ENCODE measurements around the gene KRTAP23-1. TPM values are rescaled to one million over a fixed set of nuclear protein-coding genes. Genes with fewer than 3 reads are reported as not detected.

Gene KRTAP23-1
- polyA plus RNA-seq, 12 donors: not detected

GRCh38 chr21:30315701-30316100 lies 32.7 kb downstream of the KRTAP23-1 start:
- DNase-seq: no peak

GRCh38 chr21:30306884-30307283 lies 41.5 kb downstream of the KRTAP23-1 start:
- DNase-seq: no peak

- DNase-seq: no peak
These were observed 43.3 kb downstream of the KRTAP23-1 start for GRCh38 chr21:30305136-30305535.

Other genes with a start within 250 kb of the KRTAP23-1 start
- gene CLDN17, start 181.8 kb downstream of the KRTAP23-1 start, polyA plus RNA-seq (ENCODE audit: insufficient read length in 12 of 12): not detected
- 1 to 10 TPM in 3 of 12 donors, under 1 TPM in 2, not detected in 7; 0.11 to 9.6 (median 2.2) TPM for gene CLDN8, start 132.5 kb downstream of the KRTAP23-1 start, polyA plus RNA-seq (ENCODE audit: insufficient read length in 12 of 12)
- not detected for gene KRTAP24-1, start 65.7 kb downstream of the KRTAP23-1 start, polyA plus RNA-seq (ENCODE audit: insufficient read length in 12 of 12)
- not detected for gene KRTAP25-1, start 59.1 kb downstream of the KRTAP23-1 start, polyA plus RNA-seq (ENCODE audit: insufficient read length in 12 of 12)
- gene KRTAP26-1, start 28.3 kb downstream of the KRTAP23-1 start, polyA plus RNA-seq (ENCODE audit: insufficient read length in 12 of 12): not detected
- gene KRTAP27-1, start 10.9 kb downstream of the KRTAP23-1 start, polyA plus RNA-seq (ENCODE audit: insufficient read length in 12 of 12): not detected
- not detected for gene KRTAP13-2, start 23.7 kb upstream of the KRTAP23-1 start, polyA plus RNA-seq (ENCODE audit: insufficient read length in 12 of 12)
- gene KRTAP13-1, start 47.4 kb upstream of the KRTAP23-1 start, polyA plus RNA-seq (ENCODE audit: insufficient read length in 12 of 12): not detected
- gene KRTAP13-3, start 77.3 kb upstream of the KRTAP23-1 start, polyA plus RNA-seq (ENCODE audit: insufficient read length in 12 of 12): not detected
- gene KRTAP13-4, start 81.6 kb upstream of the KRTAP23-1 start, polyA plus RNA-seq (ENCODE audit: insufficient read length in 12 of 12): not detected
- gene KRTAP15-1, start 91.7 kb upstream of the KRTAP23-1 start, polyA plus RNA-seq (ENCODE audit: insufficient read length in 12 of 12): not detected
- not detected for gene KRTAP19-1, start 131.8 kb upstream of the KRTAP23-1 start, polyA plus RNA-seq (ENCODE audit: insufficient read length in 12 of 12)
- gene KRTAP19-2, start 138.8 kb upstream of the KRTAP23-1 start, polyA plus RNA-seq (ENCODE audit: insufficient read length in 12 of 12): not detected
- not detected for gene KRTAP19-3, start 143.4 kb upstream of the KRTAP23-1 start, polyA plus RNA-seq (ENCODE audit: insufficient read length in 12 of 12)
- gene KRTAP19-4, start 148.6 kb upstream of the KRTAP23-1 start, polyA plus RNA-seq (ENCODE audit: insufficient read length in 12 of 12): not detected
- not detected for gene KRTAP19-5, start 153.5 kb upstream of the KRTAP23-1 start, polyA plus RNA-seq (ENCODE audit: insufficient read length in 12 of 12)
- not detected for gene KRTAP19-6, start 193.3 kb upstream of the KRTAP23-1 start, polyA plus RNA-seq (ENCODE audit: insufficient read length in 12 of 12)
- gene KRTAP19-7, start 212.7 kb upstream of the KRTAP23-1 start, polyA plus RNA-seq (ENCODE audit: insufficient read length in 12 of 12): not detected
- gene KRTAP22-2, start 241.8 kb upstream of the KRTAP23-1 start, polyA plus RNA-seq (ENCODE audit: insufficient read length in 12 of 12): not detected
- not detected for gene KRTAP6-3, start 243.8 kb upstream of the KRTAP23-1 start, polyA plus RNA-seq (ENCODE audit: insufficient read length in 12 of 12)